GM12873 (cell line): ENCODE results near the gene CDKN2D.

ENCODE experiments used
- TF ChIP-seq, protein P1 (sequence below): IDR thresholded peaks from 2 replicates; pipeline ENCODE4 v1.5.1; 2012; ENCODE audit warnings: low read depth, mild to moderate bottlenecking, moderate library complexity, low read length, control low read depth; ENCODE audit not compliant: insufficient read depth; ENCODE audit errors: missing control alignments

Gene CDKN2D

DNA sequence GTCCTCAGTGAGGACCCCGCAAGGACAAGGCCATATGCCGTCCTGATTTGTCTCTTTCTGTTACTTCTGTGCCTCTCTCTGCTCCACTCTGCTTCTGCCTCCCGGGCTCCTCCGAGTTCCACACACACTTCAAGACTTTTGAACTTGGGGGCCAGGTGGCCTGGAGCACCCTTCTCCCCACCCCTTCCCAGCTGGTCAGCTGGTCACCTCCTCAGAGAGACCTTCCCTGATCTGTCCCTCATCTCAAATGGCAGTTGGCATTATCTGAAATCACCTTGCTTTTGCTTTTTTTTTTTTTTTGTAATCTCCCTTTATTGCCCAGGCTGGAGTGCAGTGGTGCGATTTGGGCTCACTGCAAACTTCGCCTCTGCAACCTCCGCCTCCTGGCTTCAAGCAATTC lies 49.4 kb downstream of the CDKN2D start:
- TF ChIP-seq, protein P1, sequence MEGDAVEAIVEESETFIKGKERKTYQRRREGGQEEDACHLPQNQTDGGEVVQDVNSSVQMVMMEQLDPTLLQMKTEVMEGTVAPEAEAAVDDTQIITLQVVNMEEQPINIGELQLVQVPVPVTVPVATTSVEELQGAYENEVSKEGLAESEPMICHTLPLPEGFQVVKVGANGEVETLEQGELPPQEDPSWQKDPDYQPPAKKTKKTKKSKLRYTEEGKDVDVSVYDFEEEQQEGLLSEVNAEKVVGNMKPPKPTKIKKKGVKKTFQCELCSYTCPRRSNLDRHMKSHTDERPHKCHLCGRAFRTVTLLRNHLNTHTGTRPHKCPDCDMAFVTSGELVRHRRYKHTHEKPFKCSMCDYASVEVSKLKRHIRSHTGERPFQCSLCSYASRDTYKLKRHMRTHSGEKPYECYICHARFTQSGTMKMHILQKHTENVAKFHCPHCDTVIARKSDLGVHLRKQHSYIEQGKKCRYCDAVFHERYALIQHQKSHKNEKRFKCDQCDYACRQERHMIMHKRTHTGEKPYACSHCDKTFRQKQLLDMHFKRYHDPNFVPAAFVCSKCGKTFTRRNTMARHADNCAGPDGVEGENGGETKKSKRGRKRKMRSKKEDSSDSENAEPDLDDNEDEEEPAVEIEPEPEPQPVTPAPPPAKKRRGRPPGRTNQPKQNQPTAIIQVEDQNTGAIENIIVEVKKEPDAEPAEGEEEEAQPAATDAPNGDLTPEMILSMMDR, result no peak

DNA sequence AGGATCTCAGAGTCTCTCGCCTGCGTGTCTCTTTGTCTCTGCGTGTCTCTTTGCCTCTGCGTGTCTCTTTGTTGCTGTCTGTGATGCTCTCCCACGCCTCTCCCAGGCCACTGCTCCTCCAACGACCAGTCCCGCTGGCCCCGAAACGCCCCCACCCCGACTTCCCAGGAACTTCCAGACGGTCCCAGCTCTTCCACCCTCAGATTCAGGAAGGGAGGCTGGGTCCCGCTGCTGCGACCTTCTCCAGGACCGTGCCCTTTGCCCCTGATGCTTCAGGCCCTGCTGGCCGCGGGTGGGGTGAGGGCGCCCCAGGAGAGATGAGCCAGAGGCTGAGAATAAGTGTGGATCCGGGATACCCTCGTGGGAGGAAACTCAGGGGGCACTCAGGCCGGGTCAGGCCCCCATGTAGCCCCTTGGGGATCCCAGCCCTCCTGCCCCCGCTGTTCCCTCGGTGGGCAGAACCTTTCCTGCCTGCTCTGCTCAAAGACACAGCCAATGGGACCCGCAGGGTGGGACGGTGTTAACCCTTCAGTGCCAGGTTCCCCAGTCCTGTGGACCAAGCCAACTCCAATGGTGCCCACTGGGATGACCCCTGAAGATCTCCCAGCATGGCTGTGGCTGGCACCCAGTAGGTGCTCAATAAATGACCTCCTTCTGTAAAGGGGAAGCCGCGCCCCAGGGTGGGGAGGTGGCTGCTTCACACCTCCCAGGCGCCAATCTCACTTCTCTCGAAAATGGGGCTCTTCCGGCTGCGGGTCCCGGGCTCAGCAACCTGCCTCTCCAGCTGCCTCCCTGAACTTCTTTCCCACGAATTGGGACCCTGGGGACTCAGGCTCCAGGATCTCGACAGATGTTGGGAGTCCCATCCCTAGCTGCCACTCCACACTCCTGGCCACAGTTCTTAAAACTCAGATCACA lies 50.1 kb downstream of the CDKN2D start:
- TF ChIP-seq, protein P1, result no peak

DNA sequence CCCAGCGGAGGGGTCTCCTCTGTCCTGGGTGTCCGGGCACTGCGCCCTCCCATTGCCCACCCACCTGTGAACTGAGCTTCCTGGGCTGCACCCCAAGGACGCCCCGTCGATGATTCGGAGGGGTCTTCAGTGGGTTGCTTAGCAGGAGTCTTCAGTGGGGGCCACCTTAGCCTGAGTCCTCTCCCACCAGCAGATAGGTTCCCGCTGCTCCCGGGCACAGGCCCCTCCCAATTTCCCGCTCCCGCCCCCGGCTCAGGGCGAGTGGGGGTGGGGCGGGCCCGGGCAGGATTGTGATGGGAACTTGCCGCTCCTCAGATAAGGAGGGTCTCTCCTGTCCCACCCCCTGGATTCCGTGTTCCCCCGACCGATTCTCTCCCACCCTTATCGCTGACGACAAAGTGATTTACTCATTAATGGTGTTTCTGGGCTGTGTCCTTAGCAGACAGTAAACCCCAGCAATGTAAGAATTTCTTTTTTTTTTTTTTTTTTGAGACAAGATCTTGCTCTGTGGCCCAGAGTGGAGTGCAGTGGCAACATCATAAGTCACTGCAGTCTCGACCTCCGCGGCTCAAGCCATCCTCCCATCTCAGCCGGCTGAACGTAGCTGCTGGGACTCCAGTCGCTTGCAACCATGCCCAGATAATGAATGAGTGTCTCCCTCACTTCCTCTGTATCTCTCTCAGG lies 50.9 kb downstream of the CDKN2D start:
- TF ChIP-seq, protein P1, result no peak

DNA sequence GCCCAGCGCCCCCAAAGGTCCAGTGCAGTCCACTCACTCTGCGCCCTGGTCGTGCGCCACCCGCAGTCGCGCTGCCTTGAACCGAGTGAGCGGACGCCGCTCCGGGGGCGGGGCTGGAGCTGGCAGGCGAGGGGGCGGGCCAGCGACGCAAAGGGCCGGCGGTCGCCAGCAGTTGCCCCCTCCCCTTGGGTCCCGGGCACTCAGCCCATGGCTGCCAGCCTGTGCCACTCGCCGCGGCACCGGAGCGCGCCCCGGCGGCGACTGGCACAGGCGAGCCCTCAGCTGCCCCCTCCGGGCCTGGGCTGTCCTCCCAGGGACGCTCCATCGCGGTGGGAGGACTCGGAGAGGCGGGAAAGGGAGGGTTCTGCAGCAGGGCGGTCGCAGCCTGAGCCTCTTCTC lies 51.4 kb downstream of the CDKN2D start, which contains the start of gene S1PR5:
Gene S1PR5 (minus strand): TSS at position 87 of the 399 bp plus-strand sequence. CDS start 2,436 bp downstream, outside the sequence.
- TF ChIP-seq, protein P1, result no peak

DNA sequence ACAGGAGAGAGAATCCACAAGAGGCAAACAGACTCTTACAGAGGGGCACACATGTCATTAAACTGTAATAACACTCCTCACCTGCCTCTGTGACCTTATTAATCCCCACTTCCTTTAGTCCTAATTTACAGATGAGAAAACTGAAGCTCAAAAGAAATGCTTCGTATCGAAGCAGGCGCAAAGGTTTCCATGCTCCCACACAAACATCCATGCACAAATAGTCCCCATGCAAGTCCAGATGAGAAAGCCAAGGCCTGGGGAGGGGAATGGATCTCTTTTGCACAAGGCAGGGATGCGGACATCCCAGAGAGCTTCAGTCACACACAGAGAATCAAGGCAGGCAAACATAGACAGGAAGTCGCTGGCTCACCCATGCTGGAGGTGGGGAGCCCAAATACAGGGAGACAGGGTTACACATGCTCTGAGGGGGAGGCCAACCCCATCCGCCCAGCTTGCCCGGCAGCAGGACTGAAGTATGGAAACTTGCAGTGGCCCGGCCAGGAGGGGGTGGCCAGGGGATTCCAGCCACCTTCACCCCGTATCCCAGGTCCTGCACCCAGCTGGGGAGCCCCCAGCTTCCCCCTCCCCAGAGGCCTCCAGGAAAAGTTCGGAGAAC lies 52.0 kb downstream of the CDKN2D start:
- TF ChIP-seq, protein P1, result no peak
